Kidney (tissue), 14 donors: ENCODE data around the gene BCAS3. TPM values are rescaled to one million over a fixed set of nuclear protein-coding genes. Genes with fewer than 3 reads are reported as not detected.

Experiments
- DNase-seq, 5 donors: peaks; one replicate each; pipeline ENCODE4 v3.0.0-alpha.2; 2013 to 2020
- FAIRE-seq: peaks from 2 replicates; lab custom pipeline; 2012; peaks lifted over from hg19 to GRCh38; lab: Jason Lieb, UNC
- H3K27ac ChIP-seq, 2 donors: one replicate each; pipeline ENCODE4 v1.7.0; 2013; ENCODE audit warnings: low read depth in 2 of 2, low read length in 2 of 2, inconsistent platforms in 1 of 2
- H3K27me3 ChIP-seq: one replicate; pipeline ENCODE4 v1.7.1; 2013; ENCODE audit warnings: low read length, inconsistent platforms; ENCODE audit not compliant: control insufficient read depth, insufficient read depth
- H3K36me3 ChIP-seq, 3 donors: one replicate each; pipeline versions ENCODE4 v1.7.0 to v1.7.1; 2013; ENCODE audit warnings: low read length in 3 of 3, control low read depth in 1 of 3, inconsistent platforms in 1 of 3; ENCODE audit not compliant: insufficient read depth in 3 of 3, control insufficient read depth in 2 of 3
- H3K4me1 ChIP-seq, 3 donors: one replicate each; pipeline versions ENCODE4 v1.7.0 to v1.7.1; 2013; ENCODE audit warnings: low read length in 3 of 3, inconsistent platforms in 1 of 3, low read depth in 1 of 3; ENCODE audit not compliant: control insufficient read depth in 2 of 3, insufficient read depth in 2 of 3
- H3K4me3 ChIP-seq, 3 donors: one replicate each; pipeline versions ENCODE4 v1.7.0 to v1.8.1; 2013; ENCODE audit warnings: low read length in 3 of 3, control low read depth in 1 of 3, inconsistent platforms in 1 of 3
- H3K9ac ChIP-seq, 3 donors: one replicate each; pipeline versions ENCODE4 v1.7.0 to v1.7.1; 2013; ENCODE audit warnings: low read length in 3 of 3, control low read depth in 1 of 3, inconsistent platforms in 1 of 3
- H3K9me3 ChIP-seq, 3 donors: one replicate each; pipeline versions ENCODE4 v1.7.0 to v1.7.1; 2013; ENCODE audit warnings: low read length in 3 of 3, control low read depth in 1 of 3, inconsistent platforms in 1 of 3; ENCODE audit not compliant: control insufficient read depth in 2 of 3, insufficient read depth in 1 of 3
- intact Hi-C: fragments of 100-400 bp; cut with DNase I; formaldehyde crosslinking; loops from one replicate; pipeline ENCODE4 v1.11.1; 2022
- polyA plus RNA-seq: library from polyadenylated mRNA; stranded (reverse); fragments of 350-450 nt; fragmentation: Illumina TruSeq; extraction: RNeasy Lipid Tissue Mini Kit (QIAGEN cat#74804); gene quantifications from one replicate; pipeline ENCODE4 v1.2.3, GENCODE V29; 2014; ENCODE audit warnings: low read depth, low replicate concordance; ENCODE audit not compliant: insufficient read depth
- total RNA-seq: library from RNA; stranded (reverse); fragmentation: NEBNext Ultra II Directional; extraction: Animal tissue kit (Norgen Biotek cat#: 25700); gene quantifications from one replicate; pipeline ENCODE4 v1.2.1, GENCODE V29; 2021
- TF ChIP-seq, protein P1 (sequence below): IDR thresholded peaks from 3 replicates; pipeline ENCODE4 v1.5.1; 2012; ENCODE audit warnings: mild to moderate bottlenecking, moderate library complexity, borderline replicate concordance; ENCODE audit not compliant: insufficient read depth; ENCODE audit errors: extremely low read depth
- donor health status: control.
- donor health status: control.
- donor health status: control.
- donor health status: control.
- donor health status: control.
- donor health status: DM: yes; HTN: yes; CAD: no.
- donor health status: Normal renal cell carcinoma (clear cell type).

BCAS3 gene
- total and polyA plus RNA-seq, 2 donors from 2014 or later, result 18.3 to 44.1 TPM

DNA sequence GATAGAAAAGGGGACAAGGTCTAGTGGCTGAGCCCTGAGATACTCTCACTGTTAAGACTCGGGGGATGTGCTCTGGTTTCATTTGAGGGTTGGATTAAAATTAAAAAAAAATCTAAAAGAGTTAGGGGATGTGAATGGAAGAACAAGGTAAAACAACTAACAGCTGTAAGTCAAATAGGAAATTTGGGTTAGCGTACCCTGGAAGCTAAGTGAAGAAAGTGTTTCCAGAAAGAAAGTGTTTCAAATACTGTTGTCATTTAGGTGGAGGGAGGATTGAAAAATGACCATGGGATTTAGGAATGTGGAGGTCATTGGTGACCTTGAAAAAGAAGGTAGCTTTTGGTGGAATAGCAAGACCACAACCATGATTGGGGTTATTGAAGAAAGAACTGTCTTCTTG is 40.0 kb upstream of the BCAS3 start:
- no peaks in the 10 kb centered on the region for H3K9me3 ChIP-seq
- H3K36me3 ChIP-seq, result peaks cover 0 to 2% (median 2%) of the 10 kb centered on the region in 3 donors
- H3K4me1 ChIP-seq, result no peaks in the 10 kb centered on the region
- TF ChIP-seq, protein P1, sequence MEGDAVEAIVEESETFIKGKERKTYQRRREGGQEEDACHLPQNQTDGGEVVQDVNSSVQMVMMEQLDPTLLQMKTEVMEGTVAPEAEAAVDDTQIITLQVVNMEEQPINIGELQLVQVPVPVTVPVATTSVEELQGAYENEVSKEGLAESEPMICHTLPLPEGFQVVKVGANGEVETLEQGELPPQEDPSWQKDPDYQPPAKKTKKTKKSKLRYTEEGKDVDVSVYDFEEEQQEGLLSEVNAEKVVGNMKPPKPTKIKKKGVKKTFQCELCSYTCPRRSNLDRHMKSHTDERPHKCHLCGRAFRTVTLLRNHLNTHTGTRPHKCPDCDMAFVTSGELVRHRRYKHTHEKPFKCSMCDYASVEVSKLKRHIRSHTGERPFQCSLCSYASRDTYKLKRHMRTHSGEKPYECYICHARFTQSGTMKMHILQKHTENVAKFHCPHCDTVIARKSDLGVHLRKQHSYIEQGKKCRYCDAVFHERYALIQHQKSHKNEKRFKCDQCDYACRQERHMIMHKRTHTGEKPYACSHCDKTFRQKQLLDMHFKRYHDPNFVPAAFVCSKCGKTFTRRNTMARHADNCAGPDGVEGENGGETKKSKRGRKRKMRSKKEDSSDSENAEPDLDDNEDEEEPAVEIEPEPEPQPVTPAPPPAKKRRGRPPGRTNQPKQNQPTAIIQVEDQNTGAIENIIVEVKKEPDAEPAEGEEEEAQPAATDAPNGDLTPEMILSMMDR, result no peak
- no peak overlapping the region for H3K9ac ChIP-seq
- intact Hi-C loops, result no loop called here
- DNase-seq, result no peak
- no peak overlapping the region for H3K4me3 ChIP-seq
- H3K27me3 ChIP-seq, result no peaks in the 10 kb centered on the region
- FAIRE-seq, result no peak
- H3K27ac ChIP-seq, result no peak overlapping the region

DNA sequence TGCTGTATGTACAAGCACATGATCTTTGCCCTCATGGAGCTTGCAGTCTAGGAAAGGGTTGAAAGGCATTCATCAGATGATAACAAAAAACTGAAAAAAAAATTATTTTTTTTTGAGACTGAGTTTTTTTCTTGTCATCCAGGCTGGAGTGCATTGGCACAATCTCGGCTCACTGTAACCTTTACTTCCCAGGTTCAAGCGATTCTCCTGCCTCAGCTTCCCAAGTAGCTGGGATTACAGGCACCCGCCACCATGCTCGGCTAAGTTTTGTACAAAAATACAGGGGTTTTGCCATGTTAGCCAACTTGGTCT is 38.7 kb upstream of the BCAS3 start:
- H3K27ac ChIP-seq, result no peak overlapping the region
- no peaks in the 10 kb centered on the region for H3K9me3 ChIP-seq
- DNase-seq, result no peak
- TF ChIP-seq, protein P1, result no peak
- no peak overlapping the region for H3K9ac ChIP-seq
- intact Hi-C loops, result no loop called here
- no peaks in the 10 kb centered on the region for H3K27me3 ChIP-seq
- H3K36me3 ChIP-seq, result peaks cover 0 to 2% (median 2%) of the 10 kb centered on the region in 3 donors
- H3K4me3 ChIP-seq, result no peak overlapping the region
- no peak for FAIRE-seq
- H3K4me1 ChIP-seq, result no peaks in the 10 kb centered on the region

DNA sequence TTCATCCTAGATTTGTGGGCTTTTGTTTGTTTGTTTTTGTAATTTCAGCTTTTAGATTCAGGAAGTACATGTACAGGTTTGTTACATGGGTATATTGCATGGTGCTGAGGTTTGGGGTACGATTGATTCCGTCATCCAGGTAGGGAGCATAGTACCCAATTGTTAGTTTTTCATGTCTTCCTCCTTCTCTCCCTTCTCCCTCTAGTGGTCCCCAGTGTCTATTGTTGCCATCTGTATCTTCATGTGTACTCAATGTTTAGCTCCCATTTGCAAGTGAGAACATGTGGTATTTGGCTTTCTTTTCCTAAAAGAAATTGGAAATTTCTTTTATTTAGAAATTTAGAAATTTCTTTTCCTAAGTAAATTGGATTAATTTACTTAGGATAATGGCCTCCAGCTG is 37.1 kb upstream of the BCAS3 start:
- Histone ChIP-seq H3K4me3 (no peak overlapping the region), H3K27me3 (no peaks in the 10 kb centered on the region), H3K36me3 (peaks cover 0 to 2% (median 2%) of the 10 kb centered on the region in 3 donors), H3K27ac (no peak overlapping the region), H3K4me1 (no peaks in the 10 kb centered on the region), H3K9ac (no peak overlapping the region), H3K9me3 (no peaks in the 10 kb centered on the region)
- TF ChIP-seq, protein P1, result no peak
- intact Hi-C loops, result no loop called here
- FAIRE-seq, result no peak
- no peak for DNase-seq

DNA sequence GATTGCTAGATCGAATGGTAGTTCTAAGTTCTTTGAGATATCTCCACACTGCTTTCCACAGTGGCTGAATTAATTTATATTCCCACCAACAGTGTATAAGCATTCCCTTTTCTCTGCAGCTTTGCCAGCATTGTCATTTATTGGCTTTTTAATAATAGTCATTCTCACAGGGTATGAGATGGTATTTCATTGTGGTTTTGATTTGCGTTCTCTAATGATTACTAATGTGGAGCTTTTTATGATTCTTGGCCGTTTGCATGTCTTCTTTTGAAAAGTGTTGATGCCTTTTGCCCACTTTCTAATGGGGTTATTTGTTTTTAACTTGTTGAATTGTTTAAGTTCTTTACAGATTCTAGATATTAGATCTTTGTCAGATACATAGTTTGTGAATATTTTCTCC is 36.5 kb upstream of the BCAS3 start:
- TF ChIP-seq, protein P1, result no peak
- H3K9me3 ChIP-seq, result no peaks in the 10 kb centered on the region
- no peak overlapping the region for H3K4me3 ChIP-seq
- H3K4me1 ChIP-seq, result no peaks in the 10 kb centered on the region
- peaks cover 0 to 2% (median 2%) of the 10 kb centered on the region in 3 donors for H3K36me3 ChIP-seq
- no peaks in the 10 kb centered on the region for H3K27me3 ChIP-seq
- no peak for DNase-seq
- no peak overlapping the region for H3K27ac ChIP-seq
- intact Hi-C loops, result no loop called here
- no peak overlapping the region for H3K9ac ChIP-seq
- no peak for FAIRE-seq
